ENCODE data around the gene FOS.
A peak's percentile ranks its signal among the peaks of the same experiment; 100 is the strongest.
"Not testable (repeated sequence)": the region's sequence is repeated elsewhere in the genome, so short reads cannot be mapped to it uniquely, and the experiment has no call there.

FOS gene

DNA sequence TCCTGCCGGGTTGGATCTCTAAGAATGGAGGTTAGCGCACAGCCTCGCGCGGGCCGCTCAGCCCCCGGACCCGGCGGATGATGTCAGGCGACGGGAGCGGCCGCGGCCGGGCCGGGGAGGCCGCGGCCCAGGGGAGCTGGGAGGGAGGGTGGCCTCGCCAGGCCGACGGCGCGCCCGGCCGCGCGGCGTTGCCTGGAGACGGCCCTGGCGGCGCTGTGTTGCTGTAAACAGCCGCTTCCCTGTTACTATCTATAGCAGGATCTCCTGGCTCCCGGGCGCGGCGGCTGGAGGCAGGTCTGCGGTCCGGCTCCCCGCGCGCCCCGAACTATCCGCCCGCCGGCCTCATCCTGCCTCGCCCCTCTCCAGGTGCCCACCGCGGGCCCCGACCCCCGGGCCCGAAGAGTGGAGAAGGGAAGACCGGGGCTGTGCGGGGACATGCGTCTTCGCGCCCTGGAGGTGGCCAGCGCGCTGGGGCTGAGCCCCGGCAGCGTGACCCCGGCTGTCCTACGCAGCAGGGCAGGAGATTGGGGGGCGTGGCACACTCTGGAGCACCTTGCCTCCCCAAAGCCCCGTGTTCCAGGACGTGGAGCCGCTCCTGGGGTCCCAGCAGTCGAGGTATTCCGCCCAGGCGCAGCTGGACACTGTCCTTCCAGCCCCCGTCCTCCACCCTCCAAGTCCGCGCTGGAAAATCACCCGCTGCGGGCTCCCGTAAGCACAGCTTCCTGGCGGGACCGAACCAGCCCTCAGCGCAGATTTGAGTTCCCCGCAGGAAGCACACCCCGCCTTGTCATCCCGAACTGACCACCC is 1.4 kb upstream of the FOS start:
- peak in 1 of 2 experiments; percentile 16 for DNase-seq (ENCODE audit: low read depth in 2 of 2)

DNA sequence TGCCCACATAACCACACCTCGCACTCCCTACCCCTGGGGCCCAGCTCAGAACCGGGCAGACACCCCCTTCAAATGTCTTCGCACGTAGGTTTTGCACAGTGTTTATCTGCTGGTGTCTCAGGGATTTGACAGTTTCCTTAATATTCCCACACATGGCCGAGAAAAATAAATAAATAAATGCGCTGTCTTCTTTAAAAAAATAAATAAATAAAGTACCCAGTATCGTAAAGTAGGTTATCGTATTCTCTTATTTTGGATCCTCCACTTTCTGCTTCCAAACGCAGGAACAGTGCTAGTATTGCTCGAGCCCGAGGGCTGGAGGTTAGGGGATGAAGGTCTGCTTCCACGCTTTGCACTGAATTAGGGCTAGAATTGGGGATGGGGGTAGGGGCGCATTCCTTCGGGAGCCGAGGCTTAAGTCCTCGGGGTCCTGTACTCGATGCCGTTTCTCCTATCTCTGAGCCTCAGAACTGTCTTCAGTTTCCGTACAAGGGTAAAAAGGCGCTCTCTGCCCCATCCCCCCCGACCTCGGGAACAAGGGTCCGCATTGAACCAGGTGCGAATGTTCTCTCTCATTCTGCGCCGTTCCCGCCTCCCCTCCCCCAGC is 710 bp upstream of the FOS start:
- DNase-seq (ENCODE audit: low read depth in 2 of 2): no peak

DNA sequence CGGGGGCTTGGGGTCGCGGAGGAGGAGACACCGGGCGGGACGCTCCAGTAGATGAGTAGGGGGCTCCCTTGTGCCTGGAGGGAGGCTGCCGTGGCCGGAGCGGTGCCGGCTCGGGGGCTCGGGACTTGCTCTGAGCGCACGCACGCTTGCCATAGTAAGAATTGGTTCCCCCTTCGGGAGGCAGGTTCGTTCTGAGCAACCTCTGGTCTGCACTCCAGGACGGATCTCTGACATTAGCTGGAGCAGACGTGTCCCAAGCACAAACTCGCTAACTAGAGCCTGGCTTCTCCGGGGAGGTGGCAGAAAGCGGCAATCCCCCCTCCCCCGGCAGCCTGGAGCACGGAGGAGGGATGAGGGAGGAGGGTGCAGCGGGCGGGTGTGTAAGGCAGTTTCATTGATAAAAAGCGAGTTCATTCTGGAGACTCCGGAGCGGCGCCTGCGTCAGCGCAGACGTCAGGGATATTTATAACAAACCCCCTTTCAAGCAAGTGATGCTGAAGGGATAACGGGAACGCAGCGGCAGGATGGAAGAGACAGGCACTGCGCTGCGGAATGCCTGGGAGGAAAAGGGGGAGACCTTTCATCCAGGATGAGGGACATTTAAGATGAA is 630 bp downstream of the FOS start:
- DNase-seq (ENCODE audit: low read depth in 2 of 2): peak in 1 of 2 experiments; percentile 26

DNA sequence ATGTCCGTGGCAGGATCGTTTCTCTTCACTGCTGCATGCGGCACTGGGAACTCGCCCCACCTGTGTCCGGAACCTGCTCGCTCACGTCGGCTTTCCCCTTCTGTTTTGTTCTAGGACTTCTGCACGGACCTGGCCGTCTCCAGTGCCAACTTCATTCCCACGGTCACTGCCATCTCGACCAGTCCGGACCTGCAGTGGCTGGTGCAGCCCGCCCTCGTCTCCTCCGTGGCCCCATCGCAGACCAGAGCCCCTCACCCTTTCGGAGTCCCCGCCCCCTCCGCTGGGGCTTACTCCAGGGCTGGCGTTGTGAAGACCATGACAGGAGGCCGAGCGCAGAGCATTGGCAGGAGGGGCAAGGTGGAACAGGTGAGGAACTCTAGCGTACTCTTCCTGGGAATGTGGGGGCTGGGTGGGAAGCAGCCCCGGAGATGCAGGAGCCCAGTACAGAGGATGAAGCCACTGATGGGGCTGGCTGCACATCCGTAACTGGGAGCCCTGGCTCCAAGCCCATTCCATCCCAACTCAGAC is 1.2 kb downstream of the FOS start:
- DNase-seq (ENCODE audit: low read depth in 2 of 2): no peak

DNA sequence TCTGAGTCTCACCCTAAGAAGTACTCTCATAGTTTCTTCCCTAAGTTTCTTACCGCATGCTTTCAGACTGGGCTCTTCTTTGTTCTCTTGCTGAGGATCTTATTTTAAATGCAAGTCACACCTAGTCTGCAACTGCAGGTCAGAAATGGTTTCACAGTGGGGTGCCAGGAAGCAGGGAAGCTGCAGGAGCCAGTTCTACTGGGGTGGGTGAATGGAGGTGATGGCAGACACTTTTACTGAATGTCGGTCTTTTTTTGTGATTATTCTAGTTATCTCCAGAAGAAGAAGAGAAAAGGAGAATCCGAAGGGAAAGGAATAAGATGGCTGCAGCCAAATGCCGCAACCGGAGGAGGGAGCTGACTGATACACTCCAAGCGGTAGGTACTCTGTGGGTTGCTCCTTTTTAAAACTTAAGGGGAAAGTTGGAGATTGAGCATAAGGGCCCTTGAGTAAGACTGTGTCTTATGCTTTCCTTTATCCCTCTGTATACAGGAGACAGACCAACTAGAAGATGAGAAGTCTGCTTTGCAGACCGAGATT is 1.7 kb downstream of the FOS start:
- no peak for DNase-seq (ENCODE audit: low read depth in 2 of 2)

DNA sequence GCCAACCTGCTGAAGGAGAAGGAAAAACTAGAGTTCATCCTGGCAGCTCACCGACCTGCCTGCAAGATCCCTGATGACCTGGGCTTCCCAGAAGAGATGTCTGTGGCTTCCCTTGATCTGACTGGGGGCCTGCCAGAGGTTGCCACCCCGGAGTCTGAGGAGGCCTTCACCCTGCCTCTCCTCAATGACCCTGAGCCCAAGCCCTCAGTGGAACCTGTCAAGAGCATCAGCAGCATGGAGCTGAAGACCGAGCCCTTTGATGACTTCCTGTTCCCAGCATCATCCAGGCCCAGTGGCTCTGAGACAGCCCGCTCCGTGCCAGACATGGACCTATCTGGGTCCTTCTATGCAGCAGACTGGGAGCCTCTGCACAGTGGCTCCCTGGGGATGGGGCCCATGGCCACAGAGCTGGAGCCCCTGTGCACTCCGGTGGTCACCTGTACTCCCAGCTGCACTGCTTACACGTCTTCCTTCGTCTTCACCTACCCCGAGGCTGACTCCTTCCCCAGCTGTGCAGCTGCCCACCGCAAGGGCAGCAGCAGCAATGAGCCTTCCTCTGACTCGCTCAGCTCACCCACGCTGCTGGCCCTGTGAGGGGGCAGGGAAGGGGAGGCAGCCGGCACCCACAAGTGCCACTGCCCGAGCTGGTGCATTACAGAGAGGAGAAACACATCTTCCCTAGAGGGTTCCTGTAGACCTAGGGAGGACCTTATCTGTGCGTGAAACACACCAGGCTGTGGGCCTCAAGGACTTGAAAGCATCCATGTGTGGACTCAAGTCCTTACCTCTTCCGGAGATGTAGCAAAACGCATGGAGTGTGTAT is 2.4 kb downstream of the FOS start:
- no peak for DNase-seq (ENCODE audit: low read depth in 2 of 2)

DNA sequence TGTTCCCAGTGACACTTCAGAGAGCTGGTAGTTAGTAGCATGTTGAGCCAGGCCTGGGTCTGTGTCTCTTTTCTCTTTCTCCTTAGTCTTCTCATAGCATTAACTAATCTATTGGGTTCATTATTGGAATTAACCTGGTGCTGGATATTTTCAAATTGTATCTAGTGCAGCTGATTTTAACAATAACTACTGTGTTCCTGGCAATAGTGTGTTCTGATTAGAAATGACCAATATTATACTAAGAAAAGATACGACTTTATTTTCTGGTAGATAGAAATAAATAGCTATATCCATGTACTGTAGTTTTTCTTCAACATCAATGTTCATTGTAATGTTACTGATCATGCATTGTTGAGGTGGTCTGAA is 3.0 kb downstream of the FOS start:
- no peak for DNase-seq (ENCODE audit: low read depth in 2 of 2)

DNA sequence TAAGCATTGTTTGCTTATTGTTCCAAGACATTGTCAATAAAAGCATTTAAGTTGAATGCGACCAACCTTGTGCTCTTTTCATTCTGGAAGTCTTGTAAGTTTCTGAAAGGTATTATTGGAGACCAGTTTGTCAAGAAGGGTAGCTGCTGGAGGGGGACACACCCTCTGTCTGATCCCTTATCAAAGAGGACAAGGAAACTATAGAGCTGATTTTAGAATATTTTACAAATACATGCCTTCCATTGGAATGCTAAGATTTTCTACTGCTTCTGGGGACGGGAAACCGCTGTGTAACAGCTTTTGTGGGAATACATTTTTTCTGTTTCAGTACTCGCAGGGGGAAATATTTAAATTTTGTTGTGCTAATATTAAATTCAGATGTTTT is 3.5 kb downstream of the FOS start:
- DNase-seq (ENCODE audit: low read depth in 2 of 2): no peak

DNA sequence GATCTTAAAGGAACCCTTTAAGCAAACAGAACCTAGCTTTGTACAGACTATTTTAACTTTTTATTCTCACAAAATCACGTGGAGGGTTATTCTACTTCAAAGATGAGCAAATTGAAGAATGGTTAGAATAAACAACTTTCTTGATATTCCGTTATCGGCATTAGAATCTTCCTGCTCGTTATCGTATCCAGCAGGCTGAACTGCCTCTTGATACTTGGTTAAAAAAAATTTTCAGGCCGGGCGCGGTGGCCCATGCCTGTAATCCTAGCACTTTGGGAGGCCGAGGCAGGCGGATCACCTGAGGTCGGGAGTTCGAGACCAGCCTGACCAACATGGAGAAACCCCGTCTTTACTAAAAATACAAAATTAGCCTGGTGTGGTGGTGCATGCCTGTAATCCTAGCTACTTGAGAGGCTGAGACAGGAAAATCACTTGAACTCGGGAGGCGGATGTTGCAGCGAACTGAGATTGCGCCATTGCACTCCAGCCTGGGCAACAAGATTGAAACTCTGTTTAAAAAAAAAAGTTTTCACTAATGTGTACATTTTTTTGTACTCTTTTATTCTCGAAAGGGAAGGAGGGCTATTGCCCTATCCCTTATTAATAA is 4.0 kb downstream of the FOS start:
- DNase-seq (ENCODE audit: low read depth in 2 of 2): not testable (repeated sequence)

DNA sequence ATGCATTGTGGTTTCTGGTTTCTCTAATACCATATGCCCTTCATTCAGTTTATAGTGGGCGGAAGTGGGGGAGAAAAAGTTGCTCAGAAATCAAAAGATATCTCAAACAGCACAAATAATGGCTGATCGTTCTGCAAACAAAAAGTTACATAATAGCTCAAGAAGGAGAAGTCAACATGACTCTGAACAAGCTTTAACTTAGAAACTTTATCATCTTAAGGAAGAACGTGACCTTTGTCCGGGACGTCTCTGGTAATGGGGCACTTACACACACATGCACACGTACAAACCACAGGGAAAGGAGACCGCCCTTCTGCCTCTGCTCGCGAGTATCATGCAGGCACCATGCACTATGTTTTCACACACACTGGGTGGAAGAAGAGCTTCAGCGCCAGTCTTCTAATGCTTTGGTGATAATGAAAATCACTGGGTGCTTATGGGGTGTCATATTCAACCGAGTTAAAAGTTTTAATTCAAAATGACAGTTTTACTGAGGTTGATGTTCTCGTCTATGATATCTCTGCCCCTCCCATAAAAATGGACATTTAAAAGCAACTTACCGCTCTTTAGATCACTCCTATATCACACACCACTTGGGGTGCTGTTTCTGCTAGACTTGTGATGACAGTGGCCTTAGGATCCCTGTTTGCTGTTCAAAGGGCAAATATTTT is 4.7 kb downstream of the FOS start:
- no peak for DNase-seq (ENCODE audit: low read depth in 2 of 2)

DNA sequence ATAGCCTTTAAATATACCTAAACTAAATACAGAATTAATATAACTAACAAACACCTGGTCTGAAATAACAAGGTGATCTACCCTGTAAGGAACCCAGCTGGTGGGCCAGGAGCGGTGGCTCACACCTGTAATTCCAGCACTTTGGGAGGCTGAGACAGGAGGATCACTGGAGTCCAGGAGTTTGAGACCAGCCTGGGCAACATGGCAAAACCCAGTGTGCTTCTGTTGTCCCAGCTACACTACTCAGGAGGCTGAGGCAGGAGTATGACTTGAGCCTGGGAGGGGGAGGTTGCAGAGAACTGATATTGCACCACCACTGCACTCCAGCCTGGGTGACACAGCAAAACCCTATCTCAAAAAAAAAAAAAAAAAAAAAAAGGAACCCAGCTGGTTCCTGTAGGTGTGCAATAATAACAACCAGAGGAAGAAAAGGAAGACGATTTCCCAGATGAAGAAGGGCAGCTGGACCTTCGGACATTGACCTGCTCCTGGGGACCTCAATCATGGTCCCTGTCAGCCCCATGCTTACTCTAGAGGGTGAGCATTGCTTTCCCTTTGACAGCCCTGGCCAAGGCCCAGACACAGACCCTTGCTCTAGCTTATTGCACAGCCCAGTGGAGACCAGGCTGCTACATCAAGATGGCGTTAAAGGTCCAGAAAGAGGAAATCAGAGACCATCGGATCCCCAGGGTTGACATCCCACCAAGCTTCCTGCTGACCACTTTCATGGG is 5.4 kb downstream of the FOS start:
- DNase-seq (ENCODE audit: low read depth in 2 of 2): no peak

DNA sequence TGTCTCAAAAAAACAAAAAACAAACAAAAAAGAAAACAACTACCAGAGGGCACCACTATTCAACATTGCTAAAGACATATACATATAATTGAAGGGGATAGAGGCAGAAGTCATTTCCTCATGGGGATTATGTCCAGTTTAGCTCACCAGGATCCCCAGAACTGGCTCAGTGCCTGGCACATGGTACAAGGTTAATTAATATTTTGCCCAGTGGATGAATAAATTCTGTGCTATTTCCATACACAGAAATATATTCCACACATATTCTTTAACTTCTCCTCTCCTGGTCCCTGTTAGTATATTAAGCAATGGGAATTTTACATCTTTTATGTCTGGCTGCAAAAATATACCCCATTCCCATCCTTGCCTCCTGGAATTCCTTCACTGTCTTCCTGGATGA is 6.7 kb downstream of the FOS start:
- DNase-seq (ENCODE audit: low read depth in 2 of 2): no peak

DNA sequence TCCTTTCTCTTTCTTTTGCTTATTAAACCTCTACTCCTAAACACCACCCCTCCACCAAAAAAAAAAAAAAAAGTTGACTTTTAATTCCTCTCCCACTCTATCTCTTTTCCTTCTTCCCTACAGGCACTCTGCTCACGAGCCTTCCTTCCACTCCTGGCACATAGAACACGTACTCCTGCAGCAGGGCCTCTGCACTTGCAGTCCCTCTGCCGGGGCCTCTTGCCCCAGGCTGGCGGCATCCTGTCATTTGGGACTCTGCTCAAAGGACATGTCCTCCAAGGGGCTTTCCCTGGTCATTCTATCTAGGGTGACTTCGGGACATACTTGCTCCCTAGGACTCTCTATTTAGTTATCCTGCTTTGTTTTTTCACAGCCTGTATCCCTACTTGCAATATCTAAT is 7.7 kb downstream of the FOS start:
- DNase-seq (ENCODE audit: low read depth in 2 of 2): no peak

DNA sequence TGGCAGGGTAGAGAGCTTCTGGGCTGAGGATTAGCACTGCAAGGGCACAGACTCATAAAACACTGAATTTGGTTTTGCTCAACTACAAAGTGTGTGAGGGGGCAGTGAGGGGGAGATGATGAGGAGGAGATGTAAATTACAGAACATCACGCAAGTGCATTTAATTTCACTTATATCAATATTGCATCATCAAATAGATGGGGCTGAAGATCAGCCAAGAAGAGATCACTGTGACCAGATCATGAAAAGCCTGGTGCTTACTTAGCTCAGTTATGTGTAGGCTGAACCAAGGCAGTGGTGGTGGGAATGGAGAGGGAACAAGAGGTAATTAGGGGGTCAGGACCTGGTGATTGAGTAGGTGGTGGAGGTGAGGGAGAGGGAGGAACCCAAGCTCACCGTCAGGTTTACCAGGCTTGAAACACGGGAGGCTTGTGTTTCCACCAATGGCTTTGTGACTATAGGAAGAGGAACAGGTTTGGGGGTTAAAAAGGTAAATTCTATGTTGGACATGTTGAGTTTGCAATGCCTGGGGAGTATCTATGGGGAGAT is 11.3 kb downstream of the FOS start:
- DNase-seq (ENCODE audit: low read depth in 2 of 2): no peak

DNA sequence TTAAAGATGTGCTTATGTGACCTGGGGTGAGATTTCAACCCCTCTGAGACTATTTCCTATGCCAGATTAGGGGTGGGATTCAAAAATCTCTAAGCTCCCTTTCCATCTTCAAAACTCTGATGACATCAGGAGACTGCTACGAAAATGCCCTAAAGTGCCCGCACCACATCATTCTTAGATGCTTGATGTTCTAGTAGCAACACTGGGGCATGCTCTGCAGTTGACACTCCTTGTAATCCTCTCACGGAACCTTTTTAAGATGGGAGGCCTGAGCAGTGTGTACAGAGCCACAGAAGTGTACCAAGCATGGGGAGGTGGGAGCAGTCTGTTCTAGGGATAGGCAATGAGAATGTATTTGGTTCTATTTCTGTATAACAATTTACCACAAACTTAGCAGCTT is 12.2 kb downstream of the FOS start:
- DNase-seq (ENCODE audit: low read depth in 2 of 2): no peak

DNA sequence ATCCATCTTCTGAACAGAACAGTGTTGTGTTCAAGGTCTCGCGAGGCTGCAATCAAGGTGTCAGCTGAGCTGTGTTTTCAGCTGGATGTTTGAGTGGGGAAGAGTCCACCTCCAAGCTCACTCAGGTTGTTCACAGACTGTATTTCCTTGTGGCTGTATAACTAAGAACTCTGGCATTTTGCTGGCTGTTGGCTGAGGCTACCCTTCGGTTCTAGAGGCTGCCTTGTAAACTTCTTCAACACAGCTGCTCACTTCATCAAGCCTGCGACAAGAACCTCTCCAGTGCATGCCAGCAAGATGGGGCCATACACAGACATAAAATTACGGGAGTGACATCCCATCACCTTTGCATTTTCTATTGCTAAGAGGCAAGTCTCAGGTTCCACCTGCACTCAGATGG is 12.7 kb downstream of the FOS start:
- no peak for DNase-seq (ENCODE audit: low read depth in 2 of 2)

DNA sequence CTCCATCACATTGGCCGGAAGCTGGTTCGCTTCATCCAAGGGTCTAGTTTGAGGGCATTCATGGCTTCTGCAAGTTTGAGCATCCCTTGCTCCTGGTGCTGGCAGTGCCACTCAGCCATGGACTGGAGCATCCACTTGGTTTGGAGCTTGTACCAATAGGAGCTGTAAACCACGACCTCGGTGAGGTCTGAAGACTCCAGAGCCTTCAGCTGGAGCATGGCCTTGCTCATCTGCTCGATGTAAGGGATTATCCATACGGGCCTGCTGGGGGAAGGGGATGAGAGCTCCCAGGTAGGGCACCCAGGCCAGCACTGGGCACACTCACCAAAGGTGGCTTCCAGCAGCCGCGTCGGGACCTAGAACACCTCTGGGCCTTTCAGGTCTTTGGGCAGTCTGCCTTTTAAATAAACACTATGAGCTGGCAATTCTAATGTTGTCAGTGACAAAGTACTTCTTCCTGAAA is 13.5 kb downstream of the FOS start:
- DNase-seq (ENCODE audit: low read depth in 2 of 2): no peak

DNA sequence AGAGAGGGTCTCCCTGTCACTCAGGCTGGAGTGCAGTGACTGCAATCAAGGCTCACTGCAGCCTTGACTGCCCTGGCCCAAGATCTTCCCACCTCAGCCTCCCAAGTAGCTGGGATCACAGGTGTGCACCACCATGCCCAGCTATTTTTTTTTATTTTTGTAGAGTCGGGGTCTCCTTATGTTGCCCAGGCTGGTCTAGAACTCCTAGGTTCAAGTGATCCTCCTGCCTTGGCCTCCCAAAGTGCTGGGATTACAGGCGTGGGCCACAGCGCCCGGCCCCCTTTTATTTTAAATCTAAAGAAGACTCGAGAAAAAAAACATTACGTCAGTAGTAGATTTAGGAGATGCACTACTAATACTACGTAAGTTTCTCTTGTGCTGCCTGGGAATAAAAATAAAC is 14.3 kb downstream of the FOS start:
- DNase-seq (ENCODE audit: low read depth in 2 of 2): no peak

DNA sequence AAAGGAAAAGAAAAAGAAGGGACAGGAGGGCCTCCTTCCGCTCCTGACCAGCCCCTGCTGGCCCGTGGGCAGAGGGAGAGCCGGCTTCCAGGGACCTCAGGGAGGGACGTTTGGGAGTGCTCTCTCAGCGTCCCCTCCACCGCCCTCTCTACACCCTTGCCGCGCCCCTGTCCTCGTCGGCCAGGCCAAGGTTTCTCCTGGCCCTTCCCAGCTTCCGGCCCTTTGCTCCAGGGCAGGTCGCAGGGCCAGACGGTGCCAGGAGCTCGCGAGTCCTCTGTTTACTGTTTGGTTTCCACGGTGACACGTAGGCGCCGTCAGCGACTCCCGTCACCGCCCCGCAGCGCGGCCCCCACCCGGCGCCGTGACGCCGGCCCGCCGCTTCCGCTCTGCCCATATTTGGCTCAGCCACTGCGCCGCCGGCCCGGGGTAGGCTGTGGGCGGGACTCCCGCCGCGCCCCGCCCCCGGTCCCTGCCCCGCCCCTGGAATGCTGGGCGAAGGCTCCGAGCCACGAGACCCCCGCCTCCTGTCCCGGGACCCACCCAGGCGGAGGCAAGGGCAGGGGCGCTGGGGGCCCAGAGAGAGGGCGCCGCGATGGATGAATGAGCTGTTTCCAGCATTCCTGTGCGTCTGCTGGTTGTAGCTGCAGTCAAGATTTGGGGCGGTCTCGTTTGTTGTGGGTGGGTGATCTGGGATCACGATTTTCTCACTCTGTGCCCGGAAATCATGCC is 15.5 kb downstream of the FOS start:
- DNase-seq (ENCODE audit: low read depth in 2 of 2): peak; percentile 89

Measured in stimulated activated CD4-positive, alpha-beta T cell treated with anti-CD3 and anti-CD28 coated beads, Interleukin-12 subunit alpha, Interleukin-12 subunit beta, amount 100 ng/mL, for 24 hours (primary cell).